NCI-H2171 (cell line): ENCODE data around the gene FAM174A.
"Not testable (repeated sequence)": the region's sequence is repeated elsewhere in the genome, so short reads cannot be mapped to it uniquely, and the experiment has no call there.

Experiments
- DNase-seq: peaks from one replicate; lab custom pipeline; 2025; lab: John Stamatoyannopoulos, UW

Gene FAM174A

GRCh38 chr5:100576217-100576751 is 41.1 kb downstream of the FAM174A start:
- DNase-seq = no peak

GRCh38 chr5:100577506-100577905 is 42.3 kb downstream of the FAM174A start:
- DNase-seq = no peak

DNA sequence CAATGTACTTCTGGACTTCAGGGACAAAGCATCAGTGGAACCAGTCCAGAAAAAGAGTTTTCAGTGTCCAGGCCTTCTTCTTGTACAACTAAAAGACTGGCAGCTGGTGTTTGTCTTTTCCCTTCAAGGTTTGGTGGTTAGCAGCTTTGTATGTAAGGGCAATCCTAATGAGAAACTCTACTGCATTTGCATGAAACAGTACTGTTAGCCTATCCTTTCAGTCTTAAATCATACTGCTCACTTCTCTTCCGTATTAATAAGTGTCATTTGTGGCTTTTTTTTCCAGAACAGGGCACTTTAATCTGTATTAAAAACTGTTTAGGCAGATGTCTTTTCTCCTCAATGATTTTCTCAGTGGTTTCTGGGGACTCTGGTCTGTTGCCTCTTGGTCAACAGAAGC is 48.9 kb downstream of the FAM174A start:
- DNase-seq = no peak

DNA sequence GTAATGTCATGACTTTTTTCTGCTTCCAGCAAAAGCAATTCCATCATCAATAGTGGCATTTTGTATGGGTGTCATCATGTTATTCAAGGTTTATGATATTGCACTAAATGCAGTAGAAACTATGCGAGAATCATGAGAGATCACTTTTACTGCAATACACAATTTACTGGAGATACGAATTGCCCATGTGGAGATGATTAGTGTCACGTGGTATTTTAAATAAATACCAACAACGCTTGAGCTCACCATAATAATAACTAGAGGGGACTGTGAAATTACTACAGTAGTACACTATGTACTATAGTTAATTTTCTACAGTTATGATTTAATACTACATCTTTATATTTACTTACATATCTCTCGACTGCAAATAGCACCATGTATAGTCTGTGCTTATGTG is 49.7 kb downstream of the FAM174A start:
- no peak for DNase-seq

GRCh38 chr5:100590867-100591266 is 55.7 kb downstream of the FAM174A start:
- no peak for DNase-seq

DNA sequence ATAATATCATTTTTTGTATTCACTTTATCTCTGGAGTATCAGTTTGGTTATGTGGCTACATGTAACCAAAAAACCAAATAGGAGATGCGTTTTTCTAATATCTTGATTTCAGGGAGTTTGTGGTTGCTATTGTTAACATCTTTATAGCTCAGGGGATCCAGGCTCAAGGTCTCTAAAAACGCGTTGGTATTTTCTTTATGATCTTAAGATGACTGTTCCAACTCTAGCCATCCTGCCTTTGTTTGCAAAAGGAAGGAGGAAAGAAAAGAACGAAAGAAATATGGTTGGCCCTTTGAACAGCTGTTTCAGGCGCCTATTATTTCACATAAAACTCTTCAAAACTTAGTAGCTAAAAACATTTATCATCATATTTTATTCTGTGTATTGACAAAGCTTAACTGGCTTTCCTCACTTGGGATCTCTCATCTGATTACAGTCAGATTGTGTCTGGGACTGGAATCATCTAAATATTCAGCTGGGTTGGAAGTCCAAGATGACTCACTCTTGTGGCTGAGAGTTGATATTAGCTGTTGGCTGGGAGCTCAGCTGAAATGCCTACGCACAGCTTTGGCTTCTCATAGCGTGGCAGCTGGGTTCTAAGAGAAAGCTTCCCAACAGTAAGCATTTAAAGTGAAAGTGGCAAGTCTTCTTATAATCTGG is 60.1 kb downstream of the FAM174A start:
- no peak for DNase-seq

- no peak for DNase-seq
Observed at GRCh38 chr5:100595812-100596173, 60.6 kb downstream of the FAM174A start.

DNA sequence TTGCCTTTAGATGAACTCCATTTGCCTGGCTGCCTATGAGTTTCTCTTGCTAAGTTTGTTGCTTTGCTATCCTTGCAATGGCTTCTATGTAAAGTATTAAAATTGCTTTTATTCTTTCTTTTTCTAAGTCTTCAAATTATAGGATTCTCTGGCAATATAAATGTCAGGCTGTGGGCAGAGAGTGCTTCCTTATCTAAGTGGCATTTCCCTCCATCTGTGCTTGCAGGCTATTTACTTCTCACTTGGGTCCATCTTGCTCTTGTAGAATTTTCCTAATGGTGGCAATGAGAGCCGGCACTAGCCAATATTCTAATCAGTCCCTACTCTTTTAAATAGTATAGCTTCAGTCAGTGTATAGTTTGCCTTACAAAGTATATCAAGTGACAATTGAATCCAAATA is 63.3 kb downstream of the FAM174A start:
- DNase-seq = no peak

DNA sequence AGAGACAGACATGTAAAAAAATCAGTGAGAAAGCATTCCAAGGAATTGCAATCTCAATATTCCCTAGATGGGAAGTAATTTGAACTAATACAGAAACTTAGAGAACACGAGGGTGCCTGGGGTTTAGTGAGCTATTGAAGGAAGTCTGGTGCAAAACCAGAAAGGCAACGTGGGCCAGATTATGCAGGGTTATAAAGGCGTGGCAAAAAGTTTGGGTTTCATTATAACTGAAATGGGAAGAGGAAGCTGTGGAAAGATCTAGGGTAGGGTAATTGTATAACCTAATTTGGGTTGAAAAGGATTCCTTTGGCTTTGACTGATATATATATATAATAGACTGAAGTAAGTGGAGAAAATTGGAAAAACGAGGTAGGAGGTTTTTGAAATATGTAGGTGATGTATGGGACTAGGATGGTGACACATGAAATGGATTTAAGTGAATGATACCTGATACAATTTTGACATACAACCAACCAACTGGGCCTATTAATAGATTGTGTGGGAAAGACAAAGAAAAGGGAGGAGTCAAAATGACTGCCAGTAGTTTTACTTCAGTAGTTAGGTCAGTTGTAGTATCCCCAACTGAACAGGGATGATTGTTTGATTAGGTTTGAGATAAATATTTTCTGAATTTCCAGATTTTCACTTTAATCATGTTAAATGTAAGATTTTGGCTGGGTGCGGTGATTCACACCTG is 65.3 kb downstream of the FAM174A start:
- no peak for DNase-seq

- DNase-seq = no peak
Observed at GRCh38 chr5:100603141-100603540, 68.0 kb downstream of the FAM174A start.

- not testable (repeated sequence) for DNase-seq
Observed at GRCh38 chr5:100604021-100604420, 68.8 kb downstream of the FAM174A start.

DNA sequence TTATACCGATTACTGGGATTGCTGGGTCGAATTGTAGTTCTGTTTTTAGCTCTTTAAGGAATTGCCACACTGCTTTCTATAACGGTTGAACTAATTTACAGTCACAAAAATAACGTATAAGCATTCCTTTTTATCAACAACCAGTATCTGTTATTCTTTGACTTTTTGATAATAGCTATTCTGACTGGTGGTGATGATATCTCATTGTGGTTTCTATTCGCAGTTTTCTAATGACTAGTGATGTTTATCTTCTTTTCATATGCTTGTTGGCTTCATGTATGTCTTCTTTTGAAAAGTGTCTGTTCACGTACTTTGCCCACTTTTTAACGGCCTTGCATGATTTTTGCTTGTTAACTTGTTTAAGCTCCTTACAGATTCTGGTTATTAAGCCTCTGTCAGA is 74.4 kb downstream of the FAM174A start:
- no peak for DNase-seq

DNA sequence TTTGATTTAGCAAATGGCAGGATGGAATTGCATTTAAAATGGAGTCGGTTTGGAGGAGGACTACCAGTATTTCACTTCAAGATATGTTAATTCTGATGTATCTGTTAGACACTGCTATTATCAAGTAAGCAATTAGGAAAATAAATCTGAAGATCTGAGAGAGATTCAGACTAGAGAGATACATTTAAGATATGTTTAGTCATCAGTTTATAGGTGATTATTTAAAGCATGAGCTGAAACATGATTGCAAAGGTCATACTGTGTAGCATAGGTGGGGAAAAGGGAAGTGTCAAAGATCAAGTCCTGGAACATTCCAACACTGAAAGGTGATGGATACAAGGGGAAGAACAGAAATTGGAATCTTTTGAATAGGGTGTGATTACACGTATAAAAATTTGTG is 79.1 kb downstream of the FAM174A start:
- no peak for DNase-seq

DNA sequence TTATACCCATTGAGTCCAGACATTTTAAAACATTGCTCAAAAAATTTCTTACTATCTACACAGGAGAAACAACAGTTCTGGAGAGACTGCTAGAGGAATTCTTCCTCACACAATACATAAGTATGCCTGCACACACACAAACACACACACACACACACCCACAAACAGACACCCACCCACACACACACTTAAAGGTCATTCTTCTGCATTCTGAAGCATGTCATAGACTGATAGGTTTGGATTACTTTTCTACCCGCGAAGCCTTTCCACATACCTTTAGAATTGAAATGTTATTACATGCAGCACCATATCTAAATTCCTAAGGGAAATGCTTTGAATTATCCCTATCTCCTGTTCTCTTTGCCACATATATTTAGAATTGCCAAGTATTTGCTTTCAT is 80.2 kb downstream of the FAM174A start:
- DNase-seq = no peak

- no peak for DNase-seq
Observed at GRCh38 chr5:100616291-100616690, 81.1 kb downstream of the FAM174A start.

DNA sequence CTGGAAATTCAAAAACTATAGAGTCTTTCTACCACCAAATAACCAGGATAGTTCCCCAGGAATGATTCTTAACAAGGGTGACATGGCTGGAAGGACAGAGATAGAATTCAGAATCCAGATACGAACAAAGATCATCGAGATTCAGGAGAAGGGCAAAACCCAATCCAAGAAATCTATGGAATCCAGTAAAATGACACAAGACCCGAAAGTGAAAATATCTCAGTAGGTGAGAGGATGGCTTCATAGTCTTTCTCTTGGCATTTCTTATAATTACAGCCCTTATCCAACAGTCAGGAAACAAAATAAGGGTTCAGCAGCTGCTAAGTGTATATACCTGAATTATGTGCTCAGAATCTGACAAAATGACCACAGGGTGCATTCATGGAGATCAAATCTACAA is 81.8 kb downstream of the FAM174A start:
- DNase-seq = no peak

DNA sequence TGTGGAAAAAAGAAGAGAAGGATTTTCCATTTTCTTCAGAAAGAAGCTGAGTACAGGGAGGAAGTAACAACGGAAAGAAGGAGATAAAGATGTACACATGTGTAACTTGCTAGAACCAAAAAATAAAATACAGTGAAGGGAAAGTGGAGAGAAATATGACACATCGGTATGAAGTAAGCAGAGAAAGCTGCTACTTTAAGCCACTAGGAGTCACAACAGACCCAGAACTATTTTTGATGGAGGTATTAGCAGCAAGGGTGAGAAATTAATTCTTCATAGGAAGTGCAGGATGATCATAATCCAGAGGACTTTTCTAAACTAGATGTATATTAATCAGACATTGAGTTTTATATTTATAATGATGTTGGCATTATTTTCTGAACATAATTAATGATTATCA is 88.5 kb downstream of the FAM174A start:
- DNase-seq = no peak

DNA sequence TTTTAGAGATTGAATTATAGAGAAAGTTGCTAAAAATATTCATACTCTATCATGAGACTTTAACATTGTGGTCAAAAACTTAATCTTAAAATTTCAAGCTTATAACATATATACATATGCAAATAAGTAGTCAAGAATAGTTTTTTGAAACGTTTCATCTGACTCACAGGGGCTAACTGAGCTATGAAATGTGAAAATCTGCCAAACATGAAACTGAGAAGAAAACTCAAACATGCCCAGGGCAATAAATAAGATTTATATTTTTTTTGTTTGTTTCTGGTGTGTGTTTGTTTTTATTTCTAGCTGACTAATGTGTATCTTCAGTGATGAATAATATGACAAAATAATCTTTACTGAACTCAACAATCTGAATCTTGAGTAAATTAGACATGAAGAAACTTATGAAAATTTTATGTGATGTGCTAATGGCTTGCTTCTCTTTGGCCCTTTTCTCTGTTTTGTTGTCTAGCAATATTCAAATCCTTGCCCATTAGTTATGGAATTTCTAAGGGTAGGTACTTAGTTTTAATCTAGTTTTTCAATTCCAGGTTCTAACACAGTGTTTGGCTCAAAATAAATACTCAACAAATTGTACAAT is 99.9 kb downstream of the FAM174A start:
- DNase-seq = no peak
